Measurements from ENCODE around the gene CFAP61.
"Not testable (repeated sequence)": the region's sequence is repeated elsewhere in the genome, so short reads cannot be mapped to it uniquely, and the experiment has no call there.

The CFAP61 gene, protein sequence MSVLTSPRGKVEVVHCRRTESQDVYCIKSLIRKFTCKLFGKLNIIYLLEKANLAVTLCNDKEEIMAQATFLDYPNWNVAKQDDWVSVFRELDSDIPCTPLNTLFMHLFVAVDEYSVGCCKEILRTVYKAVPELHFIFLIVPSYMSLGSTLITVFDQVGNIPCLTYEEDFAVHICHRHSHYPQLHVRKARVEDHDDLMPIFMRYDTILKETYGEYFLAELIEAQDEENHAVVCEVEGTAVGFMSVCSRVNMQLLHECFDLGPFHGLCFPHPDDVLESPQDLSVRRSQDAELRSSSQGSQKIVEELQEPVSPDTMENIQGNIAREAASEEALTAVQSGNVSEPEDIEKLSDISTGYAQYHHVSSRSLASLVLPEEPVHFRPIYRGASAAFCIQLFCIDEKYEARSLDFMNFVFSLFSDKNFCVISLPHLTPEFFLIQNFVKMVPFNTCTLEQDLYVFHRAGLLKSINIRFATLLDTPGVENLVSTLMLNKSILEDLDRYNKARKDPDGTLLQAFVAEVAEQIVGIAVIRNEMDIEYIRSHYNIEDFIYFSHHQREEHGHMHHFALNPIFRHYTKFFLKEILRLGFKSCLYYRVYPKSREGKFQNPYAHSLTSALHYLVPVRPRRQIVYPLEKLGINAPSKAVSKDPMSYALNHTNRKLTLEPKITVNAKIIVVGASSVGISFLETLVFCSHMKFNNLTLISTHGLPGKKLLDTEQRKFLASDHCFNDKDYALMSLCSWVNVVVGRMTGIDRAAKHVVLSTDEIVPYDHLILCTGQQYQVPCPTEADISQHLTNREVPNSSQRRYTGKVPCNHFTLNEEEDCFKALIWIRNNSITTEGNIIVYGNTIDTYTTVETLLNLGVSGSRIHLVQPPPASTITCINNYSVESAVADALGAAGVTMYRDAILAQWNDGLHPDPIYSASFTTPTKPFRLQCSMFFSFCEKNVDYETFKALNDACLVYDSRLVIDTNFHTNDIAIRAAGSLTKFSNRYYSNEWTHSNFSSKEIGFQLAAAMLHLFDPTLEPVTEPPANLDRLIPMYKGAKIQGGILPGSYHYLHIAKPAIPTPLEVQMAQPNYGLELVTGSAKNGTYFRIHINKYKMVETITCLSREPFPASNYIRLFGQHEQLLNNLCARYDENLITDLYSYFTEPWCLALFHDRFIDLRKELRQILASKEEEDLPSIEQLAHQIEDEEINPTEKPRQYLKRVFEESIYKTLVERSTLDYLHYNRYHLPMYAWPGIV

DNA sequence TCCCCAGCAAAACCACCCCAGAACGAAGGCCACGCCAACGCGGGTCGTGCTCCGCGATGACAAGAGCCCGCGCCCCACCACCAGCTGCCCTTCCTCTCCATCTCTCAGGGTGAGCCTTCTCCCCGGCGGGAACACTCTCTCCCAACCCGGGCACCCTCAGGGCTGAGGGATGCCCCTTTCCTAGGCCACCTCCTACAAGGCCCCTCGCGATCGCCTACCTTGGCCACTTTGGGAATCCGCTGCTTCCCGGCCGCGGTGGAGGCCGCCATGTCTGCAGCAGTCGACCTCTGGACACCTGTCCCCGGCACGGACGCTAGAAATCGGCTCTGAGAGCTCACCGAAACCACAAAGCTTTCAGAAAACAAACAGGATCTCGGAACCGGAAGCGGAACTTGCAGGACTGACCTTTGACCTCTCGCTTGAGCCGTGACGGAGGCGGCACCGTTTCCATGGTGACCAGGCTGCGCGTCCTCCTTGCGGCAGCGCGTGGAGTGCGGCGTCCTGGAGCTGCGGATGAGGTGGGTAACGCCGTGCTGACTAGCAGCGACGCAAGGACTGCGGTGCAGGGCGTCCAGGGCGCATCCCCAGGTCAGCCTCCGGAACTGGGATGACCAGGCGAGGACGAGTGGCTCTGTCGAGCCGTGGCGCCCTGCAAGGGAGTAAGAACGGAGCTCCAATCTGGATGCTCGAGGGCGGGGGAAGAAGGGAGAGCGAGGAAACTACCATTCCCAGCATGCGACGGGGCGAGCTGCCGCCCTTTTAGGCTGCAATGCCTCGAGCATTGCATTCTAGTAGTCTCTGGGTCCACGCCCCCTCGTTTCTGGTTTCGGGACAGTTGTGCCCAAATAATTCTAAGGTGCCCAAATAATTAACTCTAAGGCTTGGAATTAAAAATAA is at the start of gene CFAP61, which contains the start of gene CRNKL1:
Gene CFAP61, plus strand, starts transcription at position 459 of the 897 bp plus-strand sequence. CDS start 4,122 bp downstream, outside the sequence.
Gene CRNKL1, minus strand, starts transcription at position 393 of the 897 bp plus-strand sequence. Its CDS starts 124 bp downstream, at position 269.
- DNase-seq (ENCODE audit: low spot score): peak; percentile 97

DNA sequence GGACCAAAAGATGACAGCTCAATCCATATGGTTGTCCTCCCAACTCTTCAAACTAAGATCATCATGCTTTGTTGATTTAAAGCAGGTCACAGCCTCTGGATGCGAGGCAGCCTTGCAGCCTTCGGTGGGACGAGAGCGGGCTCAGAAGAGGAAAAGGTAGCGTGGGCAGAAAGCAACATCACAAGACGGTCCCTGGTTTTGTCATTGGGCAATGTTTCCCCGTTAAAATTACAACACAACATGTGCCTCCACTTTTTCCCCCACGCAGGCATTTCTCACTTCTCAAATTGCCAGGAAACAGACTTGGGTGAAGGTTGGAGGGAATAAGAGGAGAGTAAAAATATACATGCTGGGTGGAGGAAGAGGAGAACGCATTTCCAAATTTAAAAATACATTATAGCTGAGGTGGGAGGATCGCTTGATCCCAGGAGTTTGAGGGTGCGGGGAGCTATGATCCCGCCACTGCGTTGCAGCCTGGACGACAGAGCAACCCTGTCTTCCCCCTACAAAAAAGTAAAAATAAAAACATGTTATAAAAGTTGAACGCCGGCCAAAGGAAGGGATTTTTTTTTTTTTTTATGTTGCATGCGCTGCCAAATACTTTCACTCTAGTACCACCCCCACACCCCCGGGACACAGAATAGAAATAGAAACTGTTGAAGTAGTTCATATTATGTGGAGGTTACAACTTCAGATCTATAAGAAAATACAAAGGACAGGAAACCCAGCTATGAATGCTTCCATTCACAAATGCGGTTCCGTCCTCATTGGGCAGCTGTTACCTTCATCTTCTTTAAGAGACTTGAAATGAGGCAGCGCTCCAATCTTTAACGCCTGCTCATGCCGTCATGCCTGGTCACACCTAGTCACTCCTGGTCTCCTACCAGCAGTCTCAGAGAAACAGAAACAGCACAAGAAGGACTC is 49.0 kb upstream of the CFAP61 start:
- DNase-seq (ENCODE audit: low spot score): no peak

DNA sequence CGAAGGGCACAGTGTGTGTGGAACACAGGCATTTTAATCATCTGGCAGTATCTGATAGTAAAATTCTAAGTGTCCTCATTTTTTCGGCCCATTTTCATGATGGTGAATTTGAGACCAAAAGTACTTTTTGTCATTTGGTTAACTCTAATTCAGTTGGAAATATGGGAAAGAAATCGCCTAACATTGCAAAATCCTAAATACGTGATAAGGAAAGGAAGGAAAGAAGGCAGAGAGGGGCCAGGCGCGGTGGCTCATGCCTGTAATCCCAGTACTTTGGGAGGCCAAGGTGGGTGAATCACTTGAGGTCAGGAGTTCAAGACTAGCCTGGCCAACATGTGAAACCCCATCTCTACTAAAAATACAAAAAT is 48.4 kb upstream of the CFAP61 start:
- DNase-seq (ENCODE audit: low spot score): not testable (repeated sequence)

DNA sequence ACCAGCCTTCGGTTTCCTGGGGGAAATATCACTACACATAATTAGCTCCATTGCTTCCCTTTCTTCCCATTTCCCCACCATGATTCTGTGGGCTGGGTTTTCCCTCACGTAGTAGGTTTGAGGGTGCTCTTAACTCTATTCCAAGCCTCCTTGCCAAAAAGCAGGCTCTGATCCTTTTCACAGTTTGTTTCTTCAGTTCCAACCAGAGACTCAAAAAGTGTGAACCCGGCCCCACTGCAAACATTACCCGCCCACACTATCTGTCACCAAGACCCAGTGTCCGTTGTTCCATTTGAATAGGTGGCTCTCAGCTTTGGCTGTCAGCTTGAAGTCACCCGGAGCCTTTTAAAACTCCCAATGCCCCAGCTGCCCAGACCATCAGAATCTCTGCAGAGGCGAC is 47.0 kb upstream of the CFAP61 start:
- DNase-seq (ENCODE audit: low spot score): no peak

DNA sequence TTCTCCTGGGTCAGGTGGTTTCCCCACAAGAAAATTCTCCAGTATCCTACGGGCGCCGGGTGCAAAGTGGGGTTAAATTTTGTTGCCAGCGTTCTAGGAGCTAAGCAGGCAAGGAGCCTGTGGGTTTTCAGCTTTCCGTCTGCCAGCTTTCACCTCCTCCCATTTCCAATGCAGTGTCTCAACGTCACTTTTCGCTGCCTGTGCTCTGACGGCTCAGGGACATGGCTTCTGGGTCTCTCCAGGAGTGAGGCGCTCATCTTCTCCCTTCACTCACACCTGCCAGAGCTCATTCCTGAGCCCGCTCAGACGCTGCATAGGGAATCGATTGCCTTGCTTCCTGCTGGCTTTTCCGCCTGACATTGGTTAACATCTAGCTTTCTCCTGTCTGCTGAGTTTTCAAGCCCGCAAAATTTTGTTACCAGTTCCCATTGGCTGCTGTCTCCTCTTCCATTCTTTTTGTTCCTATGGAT is 42.5 kb upstream of the CFAP61 start:
- DNase-seq (ENCODE audit: low spot score): no peak

DNA sequence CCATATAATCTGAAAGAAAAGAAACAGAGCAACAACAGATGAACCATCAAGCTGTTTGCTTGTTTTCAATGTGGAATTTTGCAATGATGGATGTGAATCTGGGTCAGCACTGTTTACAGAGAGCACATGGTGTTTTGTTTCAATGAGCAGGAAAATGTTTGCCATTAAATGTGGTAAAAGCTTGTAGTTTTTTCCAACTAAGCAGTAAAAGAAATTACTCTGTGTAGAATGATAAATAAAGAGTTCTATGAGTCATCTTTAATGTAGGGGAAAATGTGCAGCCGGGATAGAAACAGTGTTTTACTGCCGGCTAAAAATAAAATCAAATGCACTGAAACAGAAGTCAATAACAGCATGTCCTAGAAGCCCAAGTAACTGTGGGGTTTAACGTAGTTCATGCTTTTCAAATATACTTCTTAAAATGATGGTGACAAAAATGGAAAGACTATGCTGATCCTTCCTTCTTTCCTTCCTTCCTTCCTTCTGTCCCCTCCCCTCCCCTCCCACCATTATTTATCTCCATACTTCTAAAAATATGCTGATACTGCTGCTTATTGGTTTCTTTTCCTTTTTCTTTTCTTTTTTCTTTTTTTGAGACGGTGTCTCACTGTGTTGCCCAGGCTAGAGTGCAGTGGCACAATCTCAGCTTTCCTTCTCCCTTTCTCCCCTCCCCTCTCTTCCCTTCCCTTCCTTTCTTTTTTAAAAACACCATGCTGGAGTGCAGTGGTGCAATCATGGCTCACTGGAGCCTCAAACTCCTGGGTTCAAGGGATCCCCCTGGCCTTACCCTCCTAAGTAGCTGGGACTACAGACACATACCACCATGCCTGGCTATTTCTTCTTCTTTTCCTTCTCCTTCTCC is 41.5 kb upstream of the CFAP61 start:
- DNase-seq (ENCODE audit: low spot score): peak; percentile 53

DNA sequence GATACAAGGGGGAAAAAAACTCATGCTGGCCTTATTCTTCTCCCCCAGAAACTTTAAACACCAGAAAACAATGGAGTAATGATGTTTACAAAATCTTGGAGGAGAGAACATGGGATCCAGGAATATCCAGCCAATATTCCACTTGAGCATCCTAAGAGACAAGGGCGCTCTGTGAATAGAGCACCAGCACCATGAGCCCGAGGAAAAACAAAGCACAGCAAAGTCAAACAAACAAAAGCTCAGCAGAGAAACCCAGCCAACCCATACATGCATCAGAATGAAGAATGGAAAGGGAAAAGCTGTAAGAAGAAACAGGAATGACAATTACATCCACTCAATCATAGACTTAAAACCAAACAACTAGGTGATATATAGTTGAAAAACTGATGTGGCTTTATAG is 39.8 kb upstream of the CFAP61 start:
- no peak for DNase-seq (ENCODE audit: low spot score)

DNA sequence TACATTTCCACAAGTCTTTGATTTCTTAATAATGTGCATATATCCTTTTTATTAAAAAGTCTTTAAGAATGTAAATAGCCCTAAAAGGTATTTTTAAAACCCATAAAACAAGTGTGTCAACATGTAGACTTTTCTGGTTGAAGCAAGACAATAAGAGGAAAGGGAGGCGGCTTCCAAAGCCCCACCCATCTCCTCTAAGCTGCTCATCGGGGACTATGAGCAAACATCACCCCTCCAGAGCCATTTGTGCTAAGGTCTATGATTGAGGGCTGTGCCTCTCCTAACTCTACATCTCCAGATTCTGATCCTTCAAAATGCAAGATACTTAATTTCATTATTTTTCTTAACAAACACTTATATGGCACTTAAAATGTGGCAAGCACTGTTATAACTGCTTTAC is 37.7 kb upstream of the CFAP61 start:
- DNase-seq (ENCODE audit: low spot score): no peak

DNA sequence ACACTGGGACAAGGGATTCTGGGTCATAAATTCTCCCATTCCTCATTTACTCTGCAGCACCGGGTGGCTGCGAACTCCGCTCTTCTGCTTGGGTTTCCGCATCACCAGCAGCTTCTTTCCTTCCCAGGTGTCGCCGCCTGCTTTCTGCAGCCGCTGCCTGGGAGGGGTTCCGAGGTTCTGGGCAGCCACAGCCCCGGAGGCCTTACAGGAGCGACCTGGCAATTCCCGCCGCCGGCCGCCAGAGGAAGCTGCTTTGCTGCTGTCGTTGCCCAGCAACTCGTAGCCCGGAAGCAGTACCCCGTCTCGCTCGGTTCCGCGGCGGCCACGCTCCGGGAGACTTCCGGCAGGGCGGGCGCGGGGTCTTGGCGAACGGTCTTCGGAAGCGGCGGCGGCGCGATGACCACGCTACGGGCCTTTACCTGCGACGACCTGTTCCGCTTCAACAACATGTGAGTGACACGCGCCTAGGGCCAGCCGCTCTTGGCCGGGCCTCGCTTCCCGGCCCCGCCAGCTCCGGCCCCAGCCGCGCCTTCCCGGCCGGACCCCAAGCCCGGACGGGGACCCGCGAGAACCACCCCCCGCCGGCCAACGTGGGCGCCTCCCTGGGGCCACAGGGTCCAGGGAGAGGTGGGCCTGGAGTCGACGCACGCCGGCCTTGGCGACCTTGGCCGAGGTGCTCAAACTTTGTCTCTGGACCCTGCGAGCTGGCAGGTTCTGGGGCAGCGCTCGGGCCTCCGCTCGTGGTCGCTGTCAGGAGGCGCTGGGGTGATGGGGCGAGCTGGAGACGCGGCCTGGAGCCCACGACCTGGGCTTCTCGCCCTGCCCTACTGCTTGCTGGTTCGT is 35.1 kb upstream of the CFAP61 start, which contains the start of gene NAA20:
Gene NAA20, plus strand, starts transcription at position 362 of the 843 bp plus-strand sequence. Its CDS starts 35 bp downstream, at position 397.
- DNase-seq (ENCODE audit: low spot score): peak; percentile 97

DNA sequence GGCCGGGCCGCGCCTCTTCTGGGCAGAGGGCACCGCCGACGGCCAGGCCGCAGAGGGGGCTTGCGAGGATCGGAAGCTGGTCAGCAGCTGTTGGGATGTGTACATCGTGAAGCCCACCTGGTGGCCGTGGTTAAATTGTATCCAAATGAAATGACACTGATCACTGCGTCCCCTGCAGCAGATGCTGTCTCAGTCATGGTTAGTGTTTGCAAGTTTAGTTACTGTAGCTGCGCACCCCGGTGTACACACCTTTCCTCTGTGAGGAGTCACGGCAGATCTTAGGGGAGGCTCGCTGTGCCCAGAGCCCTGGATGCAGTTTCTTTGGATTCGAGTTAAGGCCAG is 34.5 kb upstream of the CFAP61 start:
- no peak for DNase-seq (ENCODE audit: low spot score)

DNA sequence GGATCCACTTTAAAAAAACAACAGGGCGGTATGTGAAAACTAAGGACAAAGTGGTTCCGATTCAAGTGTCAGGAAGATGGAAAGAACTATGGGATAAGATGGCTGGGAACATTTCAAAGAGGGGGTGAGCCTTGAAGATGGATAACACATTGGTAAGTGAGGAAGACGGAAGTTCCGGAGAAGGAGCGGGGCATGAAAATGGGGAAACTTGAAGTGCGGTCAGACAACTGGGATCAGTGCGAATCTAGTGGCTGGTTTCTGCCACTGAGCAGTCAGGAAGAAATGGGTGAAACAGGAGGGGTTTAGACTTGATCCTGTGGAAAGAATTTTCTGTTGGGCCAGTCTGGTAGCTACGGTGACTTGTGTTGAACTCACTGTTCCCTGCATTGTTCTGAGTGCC is 34.0 kb upstream of the CFAP61 start:
- no peak for DNase-seq (ENCODE audit: low spot score)

DNA sequence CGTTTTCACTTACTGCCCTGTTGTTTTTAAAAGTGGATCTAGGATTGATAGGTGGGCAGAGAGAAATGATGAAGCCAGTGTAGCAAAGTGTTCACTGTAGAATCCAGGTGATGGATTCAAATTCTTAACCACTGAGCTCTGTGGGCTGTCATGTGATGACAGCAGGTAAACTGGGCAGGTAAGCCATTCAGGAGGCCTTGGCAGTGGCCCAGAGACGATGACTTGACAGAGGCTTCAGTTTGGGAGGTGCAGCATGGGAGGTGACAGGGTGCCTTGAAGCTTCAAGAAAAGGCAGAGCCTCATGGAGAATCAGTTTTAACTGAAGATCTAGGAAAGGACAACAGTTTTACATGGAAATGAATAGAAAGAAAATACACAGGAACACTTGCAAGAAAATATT is 33.2 kb upstream of the CFAP61 start:
- DNase-seq (ENCODE audit: low spot score): no peak

DNA sequence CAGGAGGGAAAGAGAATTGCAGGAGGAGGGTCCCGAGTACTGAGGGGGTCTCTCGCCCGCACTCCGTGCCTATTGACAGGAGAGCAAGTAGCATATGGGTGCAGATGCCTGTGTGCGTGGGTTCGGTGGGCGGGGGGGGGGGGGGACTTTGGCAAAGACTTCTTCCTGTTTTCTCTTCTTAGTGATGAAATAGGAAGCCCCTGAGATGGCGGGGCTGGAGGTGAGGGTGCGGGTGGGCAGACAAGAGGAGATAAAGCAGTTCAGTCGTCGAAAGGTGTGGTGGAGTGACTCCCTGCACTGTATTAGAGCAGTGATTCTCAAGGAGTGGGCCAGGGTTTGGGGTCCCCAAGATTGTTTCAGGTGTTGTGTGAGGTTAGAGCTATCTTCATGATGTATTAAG is 31.4 kb upstream of the CFAP61 start:
- no peak for DNase-seq (ENCODE audit: low spot score)

DNA sequence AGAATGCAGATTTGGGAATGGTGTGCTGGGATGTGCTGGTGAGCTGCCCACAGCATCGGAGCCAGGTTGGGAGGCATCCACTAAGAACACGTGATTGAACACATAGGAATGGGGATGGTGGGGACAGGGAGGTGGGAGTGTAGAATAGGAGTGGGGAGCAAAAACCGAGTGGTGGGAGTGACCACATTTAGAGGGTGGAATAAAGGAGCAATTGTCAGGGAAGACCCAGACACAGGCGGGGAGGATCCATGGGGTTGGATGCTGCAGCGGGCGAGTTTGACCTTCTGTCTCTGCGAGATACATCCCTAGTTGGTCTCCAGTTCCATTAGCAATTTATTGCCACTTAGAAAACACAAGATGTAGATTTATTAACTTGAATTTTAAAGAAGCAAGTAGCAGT is 30.5 kb upstream of the CFAP61 start:
- DNase-seq (ENCODE audit: low spot score): no peak

DNA sequence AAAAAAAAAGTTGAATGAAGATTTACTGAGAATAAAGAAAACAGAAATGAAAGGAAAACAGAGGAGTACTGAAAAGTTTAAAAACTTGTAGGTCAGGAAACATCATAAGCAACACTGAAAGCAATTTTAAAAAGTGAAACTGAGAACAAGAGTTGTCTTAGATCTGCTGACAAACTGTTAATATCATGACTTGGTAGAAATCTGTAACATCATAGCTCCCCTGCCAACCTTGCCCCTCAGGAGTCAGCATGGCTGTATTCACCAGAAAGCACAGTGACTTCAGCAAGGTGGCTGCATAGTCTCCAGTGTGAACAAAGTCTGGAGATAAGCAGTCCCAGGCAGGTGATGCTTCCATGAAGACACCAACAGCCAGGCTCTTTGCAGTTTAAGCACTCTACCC is 29.8 kb upstream of the CFAP61 start:
- DNase-seq (ENCODE audit: low spot score): no peak

DNA sequence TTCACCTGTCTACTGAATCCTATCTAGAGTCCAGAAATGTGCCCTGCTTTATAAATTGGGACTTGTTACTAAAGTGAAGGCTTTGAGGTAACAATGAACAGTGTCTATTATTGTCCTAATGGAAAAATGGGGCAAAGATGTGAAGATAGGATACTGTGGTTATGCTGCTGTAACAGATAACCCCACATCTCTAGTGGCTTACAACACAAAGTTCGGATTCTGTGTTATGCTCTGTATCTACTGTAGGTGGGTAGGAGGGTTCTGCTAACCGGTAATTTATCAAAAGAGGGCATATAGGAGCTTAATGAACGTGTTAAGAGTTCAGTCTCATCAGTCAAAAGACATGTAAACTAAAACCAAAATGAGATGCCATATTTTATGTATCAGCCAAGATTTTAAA is 28.9 kb upstream of the CFAP61 start:
- DNase-seq (ENCODE audit: low spot score): no peak

DNA sequence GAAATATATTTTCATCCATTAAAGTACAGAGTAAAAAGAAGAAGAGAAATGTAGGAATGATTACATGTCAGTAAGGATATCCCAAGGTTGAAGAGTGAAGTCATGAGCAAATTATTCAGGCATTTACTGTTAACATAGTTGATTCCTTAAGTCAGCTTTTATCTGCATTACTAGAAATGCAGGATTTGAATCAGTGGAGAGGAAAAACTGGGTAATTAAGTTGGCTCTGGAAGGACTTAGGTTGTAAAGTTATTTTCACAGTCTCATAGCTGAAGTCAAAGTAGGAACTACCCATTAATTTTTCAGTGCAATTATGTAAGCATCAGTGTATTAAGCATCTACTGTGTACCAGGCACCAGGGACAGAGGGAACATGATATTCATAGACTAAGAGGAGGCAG is 27.4 kb upstream of the CFAP61 start:
- peak; percentile 27 for DNase-seq (ENCODE audit: low spot score)

DNA sequence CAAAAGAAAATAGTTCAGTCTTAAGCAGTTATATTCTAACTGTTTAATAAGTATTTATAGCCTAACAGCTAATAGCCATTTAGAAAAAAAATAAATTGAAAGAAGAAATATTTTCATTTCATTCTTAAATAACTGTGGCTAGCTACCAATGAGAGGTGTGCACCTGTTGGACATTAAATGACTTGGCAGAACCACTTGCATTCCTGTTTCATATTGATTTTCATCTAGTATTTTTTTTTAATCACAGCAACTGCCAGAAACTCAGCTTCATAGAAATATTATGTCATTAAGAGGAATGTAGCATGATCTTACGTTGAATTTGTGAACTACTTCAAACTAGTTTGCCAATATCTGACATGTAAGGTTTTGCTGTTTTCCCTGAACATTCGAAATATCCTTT is 25.0 kb upstream of the CFAP61 start:
- DNase-seq (ENCODE audit: low spot score): no peak

All from AG08395 (cell line).